Measurements from ENCODE around the gene RPGRIP1.
"Not testable (repeated sequence)": the region's sequence is repeated elsewhere in the genome, so short reads cannot be mapped to it uniquely, and the experiment has no call there.

Gene RPGRIP1
- total RNA-seq, result 0 to 0.36 (median 0) reads per million in 4 experiments

DNA sequence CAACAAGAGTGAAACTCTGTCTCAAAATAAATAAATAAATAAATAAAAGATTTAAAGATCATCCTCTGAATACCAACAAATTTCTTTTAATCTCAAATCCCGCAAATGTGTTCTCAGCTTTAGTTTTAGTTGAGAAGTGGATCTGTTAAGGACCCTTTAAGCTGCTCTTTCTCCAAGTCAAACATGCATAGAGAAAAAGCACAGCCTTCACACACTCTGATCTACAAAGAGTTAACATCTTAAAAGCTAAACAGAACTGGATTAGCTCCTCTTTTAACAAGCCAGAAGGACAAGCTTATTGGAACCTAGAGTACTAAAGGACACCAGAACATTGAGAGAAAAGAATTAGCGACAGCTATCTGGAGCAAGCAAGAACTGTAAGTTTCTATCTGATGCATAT is at the start of gene RPGRIP1:
Gene RPGRIP1, plus strand, starts transcription at position 301 of the 400 bp plus-strand sequence. CDS start 7,894 bp downstream, outside the sequence.
- no peak for DNase-seq

GRCh38 chr14:21231020-21231652 is 48.7 kb upstream of the RPGRIP1 start:
- no peak for DNase-seq

- DNase-seq, result no peak
Observed at GRCh38 chr14:21233457-21234076, 46.3 kb upstream of the RPGRIP1 start.

- DNase-seq, result no peak
Observed at GRCh38 chr14:21234112-21234511, 45.8 kb upstream of the RPGRIP1 start.

DNA sequence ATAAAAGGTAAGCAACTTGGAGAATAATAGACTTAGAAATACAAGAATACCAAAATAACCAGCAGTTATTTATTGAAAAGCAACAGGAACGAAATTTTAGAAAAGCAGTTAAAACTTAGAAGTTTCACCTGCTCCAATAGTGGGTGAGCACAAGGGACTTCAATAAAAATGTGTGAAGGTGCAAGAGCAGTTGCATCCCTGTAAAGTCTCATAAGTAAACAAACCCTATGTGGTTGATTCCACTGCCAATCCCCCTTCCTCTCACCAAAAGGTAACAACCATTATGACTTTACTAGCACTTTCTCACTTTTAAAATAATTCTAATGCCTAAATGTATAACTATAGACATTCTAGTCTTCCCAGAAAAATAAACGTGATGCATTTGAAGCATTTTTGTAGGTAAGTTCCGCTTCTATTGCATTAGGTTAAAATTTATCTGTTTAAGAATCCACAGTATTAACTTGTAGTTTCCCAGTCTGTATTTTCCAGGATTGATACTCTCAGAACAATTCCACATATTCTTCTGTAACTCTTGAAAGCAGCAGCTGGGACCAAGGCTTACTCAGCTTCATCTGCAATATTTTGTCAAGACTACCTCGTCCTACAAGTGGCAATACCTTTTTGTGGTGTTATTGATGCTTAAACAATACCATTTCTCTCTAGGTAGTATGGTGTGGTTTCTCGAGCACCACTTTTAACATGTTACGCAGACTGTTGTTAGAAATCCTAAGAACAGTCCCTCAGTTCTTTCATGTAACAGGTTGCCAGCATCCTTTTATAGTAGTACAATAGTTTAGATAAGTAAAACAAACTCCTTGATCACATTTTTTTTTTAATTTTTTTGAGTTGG is 42.7 kb upstream of the RPGRIP1 start:
- no peak for DNase-seq

- no peak for DNase-seq
Observed at GRCh38 chr14:21238823-21239518, 40.9 kb upstream of the RPGRIP1 start.

DNA sequence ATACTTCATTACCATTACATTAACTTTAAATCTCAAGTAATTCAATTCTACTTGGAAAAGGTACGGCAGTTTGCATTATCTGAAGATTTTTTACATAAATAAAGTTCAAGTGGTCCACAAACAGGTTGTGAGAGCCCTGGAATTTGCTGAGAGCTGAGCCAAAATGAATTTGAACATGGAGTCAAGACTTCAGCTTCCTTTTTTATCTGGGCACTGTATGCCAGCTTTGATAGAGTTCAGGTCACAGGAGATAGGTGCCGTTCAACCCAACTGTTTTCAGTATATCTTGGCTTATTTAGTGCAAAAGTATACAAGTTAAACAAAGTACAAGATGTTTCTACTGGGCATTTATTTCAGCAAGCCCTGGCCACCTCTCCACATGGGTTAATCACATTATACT is 39.5 kb upstream of the RPGRIP1 start:
- DNase-seq, result no peak

DNA sequence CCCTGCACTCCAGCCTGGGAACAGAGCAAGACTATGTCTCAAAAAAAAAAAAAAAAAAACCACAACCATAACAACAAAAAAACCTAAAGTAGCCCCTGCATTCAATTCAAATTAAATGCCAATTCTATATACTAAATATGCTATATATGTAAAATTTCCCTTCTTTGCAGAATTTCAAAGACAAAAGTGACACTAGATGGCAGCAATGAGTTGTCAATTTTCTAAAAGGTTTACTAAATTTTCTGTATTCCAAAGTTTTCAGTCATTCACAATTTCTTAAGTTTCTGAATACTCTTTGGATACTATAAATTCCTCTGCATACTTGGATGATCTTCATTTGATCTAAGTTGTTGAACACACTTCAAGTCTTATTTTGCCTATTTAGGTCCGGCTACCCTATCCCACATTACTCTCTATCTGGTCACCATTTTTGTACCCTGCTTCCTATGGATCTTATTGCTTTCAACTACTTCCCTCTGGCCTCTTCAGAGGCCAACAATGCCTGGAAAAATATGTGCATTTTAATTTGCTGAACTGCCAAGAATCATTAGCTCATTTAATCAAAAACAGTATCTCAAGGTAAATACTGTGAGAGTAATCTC is 38.6 kb upstream of the RPGRIP1 start:
- DNase-seq, result no peak

- DNase-seq, result no peak
Observed at GRCh38 chr14:21244544-21244943, 35.3 kb upstream of the RPGRIP1 start.

- no peak for DNase-seq
Observed at GRCh38 chr14:21245813-21246212, 34.1 kb upstream of the RPGRIP1 start.

DNA sequence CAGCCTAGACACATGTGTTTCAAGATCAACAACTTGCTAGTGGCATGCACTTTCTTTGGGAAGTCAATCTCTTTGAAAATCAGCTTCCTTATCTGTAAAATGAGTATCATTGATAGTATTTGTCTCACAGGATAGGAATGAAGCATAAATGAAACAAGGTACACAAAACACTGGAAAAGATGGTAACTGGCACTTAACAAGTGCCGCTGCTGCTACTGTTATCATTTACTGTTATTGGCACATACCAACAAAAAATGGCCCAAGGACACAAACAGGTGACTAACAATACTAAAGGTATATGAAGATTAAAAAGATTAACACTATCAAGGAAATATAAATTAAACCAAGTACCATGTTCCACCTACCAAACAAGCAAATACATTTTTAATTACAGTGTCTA is 31.5 kb upstream of the RPGRIP1 start:
- no peak for DNase-seq

DNA sequence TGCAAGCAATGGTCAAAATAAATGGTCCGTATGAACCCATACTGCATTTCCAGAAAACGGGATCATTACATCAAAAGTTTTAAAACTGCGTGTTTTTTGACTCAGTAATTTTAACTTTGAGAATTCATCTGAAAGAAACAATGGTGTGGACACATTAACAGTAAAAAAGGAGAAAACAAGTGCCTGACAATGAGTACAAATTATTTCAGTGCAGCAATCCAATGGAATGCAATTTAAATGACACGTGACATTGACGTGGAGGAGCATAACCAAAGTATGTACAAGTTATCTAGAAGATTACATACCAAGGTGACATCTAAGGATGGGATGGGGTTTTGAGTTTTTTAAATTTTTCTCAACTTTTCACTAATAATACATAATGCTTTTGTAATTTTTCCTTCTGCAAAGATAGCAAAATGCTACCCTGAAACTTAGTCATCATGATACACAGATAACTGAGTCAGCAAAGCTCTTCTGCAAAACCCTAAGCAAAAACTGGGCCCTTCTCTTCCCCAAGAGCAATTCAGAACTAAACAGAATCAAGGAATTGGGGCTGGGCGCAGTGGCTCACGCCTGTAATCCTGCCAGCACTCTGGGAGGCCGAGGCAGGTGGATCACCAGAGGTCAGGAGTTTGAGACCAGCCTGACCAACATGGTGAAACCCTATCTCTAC is 31.0 kb upstream of the RPGRIP1 start:
- DNase-seq, result no peak

DNA sequence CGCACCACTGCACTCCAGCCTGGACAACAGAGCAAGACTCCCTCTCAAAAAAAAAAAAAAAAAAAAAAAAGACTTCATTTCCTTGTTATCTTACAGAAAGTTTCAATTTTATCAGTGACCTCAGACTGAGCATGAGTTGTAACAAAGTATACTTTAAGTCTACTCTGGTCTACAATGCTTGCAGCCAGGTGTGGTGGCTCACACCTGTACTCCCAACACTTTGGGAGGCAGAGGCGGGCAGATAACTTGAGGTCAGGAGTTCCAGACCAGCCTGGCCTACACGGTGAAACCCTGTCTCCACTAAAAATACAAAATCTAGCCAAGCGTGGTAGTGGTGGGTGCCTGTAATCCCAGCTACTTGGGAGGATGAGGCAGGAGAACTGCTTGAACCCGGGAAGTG is 28.7 kb upstream of the RPGRIP1 start:
- no peak for DNase-seq

GRCh38 chr14:21252149-21252548 is 27.7 kb upstream of the RPGRIP1 start:
- no peak for DNase-seq

- no peak for DNase-seq
Observed at GRCh38 chr14:21255385-21256101, 24.3 kb upstream of the RPGRIP1 start.

DNA sequence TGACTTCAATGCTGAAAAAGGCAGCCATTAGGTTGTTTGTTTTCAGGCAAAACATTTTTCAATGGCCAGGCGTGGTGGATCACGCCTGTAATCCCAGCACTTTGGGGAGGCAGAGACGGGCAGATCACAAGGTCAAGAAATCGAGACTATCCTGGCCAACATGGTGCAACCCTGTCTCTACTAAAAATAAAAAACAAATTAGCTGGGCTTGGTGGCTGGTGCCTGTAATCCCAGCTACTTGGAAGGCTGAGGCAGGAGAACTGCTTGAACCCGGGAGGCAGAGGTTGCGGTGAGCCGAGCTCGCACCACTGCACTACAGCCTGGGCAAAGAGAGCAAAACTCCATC is 23.8 kb upstream of the RPGRIP1 start:
- DNase-seq, result not testable (repeated sequence)

GRCh38 chr14:21256539-21257393 is 23.1 kb upstream of the RPGRIP1 start:
- DNase-seq, result no peak

- DNase-seq, result no peak
Observed at GRCh38 chr14:21257394-21257909, 22.4 kb upstream of the RPGRIP1 start.

GRCh38 chr14:21258005-21258888 is 21.6 kb upstream of the RPGRIP1 start:
- DNase-seq, result no peak

All from effector CD8-positive, alpha-beta T cell (primary cell).